DLD1 (cell line): Measurements from ENCODE around the gene ALPG.
"Not testable (repeated sequence)": the region's sequence is repeated elsewhere in the genome, so short reads cannot be mapped to it uniquely, and the experiment has no call there.

ENCODE experiments used
- in situ Hi-C: cut with HindIII; loops from 2 replicates; pipeline ENCODE4 v1.10.0; 2017; ENCODE audit warnings: low sequenced_read_pairs

The ALPG gene

DNA sequence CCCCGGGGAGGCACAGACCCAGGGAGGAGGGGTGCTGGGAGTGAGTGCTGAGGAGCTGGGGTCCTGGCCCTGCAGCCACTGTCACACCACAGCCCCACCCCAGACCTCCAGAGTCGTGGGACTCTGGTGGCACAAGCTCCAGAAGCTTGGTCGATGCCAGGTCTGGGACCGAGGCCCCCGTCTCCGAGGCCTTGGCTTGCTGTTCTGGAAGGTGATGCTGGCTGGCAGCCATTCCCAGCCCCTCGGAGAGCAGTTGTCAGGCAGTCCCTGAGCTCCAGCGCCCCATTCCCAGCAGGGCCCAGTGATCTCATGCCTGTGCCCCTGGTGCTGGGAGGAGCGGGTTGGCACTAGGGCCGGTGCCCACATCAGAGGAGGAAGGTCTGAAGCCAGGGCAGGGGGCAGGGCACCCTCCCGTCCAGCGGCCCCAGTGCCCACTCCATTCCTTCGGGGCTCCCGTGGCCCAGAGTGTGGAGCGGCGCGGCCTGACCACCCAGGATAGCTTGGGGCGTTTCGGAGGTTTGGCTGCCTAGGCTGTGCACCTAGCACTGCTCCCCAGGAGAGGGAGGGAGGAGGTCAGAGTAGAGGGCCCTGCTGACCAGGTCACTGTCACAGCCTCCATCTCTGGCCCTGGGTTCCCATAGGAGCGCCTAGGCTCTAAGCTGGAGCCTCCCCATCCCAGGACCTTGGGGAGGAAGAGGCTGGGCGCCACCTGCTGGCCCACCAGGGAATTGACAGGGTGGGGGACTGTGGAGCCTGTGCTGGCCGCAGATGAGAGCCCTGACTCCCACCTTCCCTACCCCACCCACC lies 32.5 kb downstream of the ALPG start:
- in situ Hi-C loops: no loop called here

DNA sequence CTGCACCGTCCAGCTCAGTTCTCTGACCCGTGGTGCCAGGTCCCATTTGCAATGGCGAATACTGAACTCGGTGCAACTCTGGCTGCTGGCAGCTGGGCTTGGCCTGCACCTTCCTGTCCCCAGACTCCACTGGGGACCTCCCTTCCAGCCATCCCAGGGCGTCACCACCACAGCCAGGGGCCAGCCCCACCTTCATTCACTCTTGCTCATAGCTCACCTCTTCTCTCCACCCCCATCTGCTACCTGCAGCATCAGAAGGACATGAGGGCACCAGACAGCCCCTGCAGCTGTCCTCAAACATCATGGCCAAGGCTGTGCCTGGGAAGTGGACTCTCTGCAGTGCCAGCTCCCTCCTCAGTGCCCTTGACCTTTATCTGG lies 33.1 kb downstream of the ALPG start:
- in situ Hi-C loops: no loop called here

DNA sequence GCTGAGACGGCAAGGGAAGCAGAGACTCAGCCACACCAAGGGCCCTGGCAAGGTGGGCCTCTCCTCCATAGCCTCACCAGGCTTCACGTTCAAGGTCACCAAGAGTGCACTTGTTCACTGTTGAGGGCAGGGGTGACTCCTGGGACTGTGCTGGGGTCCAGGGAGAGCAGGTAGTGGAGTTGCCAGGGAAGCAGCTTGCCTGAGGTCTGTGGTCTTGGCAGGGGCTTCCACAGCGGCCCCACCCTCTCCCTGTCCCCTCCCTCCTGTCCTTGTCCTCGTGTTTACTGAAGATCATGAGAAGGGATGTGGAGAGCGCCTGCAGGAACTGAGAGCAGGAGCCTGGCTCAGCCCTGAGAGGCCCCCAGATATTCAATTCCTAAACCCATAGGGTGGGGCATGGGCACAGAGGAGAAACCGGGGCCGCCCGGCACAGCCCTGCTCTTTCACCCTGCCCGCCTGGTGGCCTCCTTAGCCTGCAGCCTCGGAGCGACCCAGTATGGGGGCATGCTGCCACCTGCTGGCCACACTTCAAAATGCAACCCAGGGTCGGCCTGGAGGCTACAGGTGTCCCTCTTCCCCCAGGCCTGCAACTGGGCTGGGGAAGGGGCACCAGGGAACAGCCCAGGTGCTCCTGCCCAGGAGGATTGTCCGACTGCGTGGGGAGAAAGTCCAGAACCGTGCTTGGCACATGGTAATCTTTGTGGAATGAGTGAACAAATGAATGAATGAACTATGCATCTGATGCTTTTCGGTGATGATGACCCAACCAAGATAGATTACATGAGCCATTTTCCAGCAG lies 33.8 kb downstream of the ALPG start:
- in situ Hi-C loops: not testable (repeated sequence)

DNA sequence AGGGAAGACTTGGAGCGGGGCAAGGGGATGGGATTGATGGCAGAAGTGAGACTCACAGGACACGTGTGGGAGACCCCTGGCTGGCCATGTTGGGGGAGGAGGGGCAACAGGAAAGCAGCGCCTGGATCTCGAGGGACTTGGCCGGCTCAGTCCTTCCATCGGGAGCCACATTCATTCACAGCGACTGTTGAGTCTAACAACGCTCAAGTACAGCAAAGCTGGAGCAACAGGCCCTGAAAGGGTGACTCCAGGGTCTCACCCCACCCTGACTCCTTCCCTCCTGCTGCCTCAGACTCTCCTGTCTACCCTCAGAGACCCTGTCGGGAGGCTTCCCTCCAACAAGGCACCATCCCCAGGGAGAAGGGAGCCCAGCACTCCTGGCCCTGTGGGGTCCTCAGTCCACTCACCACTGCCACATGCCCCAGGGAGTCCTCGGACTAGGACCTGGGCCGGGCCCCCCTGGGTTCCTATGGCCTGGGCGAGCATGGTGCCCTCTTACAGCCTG lies 34.6 kb downstream of the ALPG start:
- in situ Hi-C loops: no loop called here

DNA sequence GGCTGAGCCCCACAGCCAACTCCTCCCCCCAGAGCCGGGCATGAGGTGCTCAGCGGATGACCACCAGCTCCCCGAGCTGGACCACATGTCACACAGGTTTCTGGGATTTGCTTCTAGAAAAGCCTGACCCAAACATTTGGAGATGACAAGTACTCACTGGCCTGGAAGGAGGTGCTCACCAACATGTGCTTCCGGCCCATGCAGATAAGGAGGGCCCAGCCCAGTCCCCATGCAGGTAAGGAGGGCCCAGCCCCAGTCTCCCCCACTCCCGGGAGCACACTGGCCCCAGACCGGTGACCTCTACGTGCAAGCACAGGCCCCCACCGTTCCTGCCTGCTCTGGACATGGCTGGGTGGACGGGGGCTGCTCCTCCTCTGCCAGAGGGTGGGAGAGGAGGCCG lies 35.3 kb downstream of the ALPG start:
- in situ Hi-C loops: not testable (repeated sequence)

DNA sequence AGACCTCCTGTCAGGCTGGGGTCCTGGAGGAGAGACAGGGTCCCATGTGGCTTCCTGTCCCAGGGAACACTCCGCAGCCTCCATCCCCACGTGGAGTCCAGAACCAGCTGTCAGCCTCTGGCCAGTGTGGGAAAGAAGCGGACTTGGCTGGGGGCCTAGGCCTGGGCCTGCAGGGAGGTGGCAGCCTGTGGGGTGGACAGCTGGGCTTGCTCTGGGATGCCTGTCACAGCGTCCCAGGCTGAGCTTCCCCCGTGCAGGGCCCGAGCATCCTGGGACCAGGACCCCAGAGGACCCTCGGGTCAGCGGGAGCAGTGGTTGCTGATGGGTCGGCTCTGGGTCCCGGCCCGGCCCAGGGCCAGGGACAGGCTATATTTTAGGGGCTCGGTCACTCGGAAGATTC lies 35.8 kb downstream of the ALPG start:
- in situ Hi-C loops: not testable (repeated sequence)

DNA sequence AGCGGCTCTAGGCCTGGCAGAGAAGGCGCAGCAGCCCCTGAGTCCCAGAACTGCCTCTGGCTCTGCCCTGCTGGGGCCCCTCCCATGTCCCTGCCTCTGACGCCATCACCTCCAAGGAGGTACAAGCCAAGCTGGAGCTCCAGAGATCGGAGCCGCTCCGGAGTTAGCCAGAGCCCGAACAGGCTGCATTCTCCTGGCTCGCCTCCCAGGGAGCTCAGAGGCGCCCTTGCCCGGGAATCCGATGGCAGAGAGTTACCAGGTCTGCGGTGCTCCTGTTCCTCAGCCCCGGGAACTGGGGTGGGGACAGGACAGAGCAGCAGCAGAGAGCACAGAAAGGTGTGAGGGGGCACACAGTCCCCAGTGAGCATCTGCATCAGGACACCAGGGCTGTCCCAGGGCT lies 36.4 kb downstream of the ALPG start:
- in situ Hi-C loops: not testable (repeated sequence)

DNA sequence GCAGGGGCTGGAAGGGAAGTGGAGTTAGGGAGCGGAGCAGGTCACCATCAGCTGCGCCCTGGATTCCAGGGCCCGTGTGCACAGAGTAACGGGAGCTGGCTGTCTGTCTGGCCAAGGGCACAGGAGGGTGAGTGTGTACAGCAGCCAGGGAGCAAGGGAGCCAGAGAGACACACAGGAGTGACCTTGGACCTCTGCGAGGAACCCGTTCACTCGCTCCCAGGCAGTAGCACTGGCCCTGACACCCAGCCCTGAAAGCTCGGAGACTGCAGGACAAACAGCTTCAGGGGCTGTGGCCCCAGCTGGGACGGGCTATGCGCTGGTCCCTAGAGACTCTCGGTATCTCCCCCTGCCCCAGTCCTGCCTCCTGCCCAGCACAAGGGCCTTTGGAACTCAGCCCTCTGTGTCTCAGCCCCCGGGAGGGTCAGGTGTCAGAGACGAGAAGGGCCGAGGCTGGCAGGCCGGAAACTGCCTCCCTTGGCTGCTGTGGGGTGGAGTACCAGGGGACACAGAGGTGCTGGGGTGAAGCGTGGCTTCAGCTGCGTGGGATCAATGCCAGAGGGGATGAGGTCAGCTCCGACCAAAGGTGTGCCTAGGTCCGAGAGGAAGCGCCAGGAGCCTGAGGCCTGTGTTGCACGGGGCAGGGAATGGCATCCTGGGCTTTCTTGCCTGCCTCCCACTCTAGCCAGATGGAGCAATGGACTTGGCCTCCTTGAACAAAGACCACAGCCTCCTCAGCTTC lies 37.2 kb downstream of the ALPG start:
- in situ Hi-C loops: not testable (repeated sequence)

DNA sequence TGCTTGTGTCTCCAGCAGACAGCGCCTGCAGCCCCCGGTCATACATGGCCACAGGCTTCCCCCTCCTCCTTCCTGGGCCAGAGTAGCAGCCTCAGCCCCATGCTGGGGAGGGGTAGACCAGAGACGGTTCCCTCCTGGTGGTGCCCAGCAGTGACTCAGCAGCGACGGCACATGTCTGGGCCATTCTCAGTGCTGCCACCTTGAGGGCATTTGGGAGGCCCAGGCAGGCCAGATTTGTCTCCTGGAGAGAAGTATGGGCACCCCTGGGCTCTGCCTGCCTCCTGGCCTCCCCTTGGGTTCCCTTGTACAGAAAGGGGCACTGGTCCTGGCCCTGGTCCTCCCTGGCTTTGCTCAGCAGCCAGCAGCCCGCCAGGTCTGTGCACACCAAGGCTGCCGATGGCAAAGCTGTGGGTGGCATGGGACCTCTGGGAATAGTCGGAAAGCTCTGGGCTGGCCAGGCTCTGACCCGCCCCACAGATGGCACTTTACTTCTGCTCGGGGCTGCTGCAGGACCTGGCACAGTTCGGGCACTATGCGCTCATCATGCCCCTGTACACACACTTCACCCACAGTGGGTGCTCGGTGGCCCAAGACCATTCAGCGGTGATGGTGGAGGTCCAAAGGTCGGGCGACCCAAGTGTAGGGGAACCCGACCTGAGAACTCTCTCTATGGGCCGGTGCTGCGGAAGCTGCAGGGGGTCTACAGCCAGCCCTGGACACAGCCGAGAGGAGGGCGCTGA lies 37.9 kb downstream of the ALPG start:
- in situ Hi-C loops: no loop called here

DNA sequence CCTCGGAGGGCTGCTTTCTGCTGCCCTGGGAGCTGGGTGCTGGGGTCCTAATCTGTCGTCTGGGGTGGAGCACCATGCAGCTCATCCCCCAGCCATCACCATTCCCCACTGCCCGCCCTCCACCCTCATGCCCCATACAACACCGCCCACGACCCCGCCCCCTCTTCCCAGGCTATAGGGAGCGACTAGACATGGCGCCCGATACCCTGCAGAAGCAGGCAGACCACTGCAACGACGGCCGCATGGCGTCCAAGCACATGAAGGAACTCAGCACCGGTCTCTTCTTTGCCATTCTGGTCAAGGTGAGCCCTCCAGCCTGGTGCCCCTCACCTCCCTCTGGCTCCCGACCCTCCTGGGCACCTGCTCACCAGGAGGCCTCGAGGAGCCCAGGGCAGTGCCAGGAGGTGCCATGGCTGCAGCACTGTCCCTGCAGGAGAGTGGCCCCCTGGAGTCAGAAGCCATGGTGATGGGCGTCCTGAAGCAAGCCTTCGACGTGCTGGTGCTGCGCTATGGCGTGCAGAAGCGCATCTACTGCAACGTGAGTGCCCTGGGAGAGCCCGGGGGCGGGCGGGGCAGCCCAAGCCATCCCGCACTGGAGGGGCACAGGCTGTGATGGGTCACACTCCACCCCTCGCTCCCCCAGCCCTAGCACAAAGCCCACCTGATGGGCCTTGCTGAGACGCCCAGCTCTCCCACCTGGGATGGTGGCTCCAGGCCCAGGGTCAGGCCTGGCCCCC lies 38.7 kb downstream of the ALPG start:
- in situ Hi-C loops: not testable (repeated sequence)

DNA sequence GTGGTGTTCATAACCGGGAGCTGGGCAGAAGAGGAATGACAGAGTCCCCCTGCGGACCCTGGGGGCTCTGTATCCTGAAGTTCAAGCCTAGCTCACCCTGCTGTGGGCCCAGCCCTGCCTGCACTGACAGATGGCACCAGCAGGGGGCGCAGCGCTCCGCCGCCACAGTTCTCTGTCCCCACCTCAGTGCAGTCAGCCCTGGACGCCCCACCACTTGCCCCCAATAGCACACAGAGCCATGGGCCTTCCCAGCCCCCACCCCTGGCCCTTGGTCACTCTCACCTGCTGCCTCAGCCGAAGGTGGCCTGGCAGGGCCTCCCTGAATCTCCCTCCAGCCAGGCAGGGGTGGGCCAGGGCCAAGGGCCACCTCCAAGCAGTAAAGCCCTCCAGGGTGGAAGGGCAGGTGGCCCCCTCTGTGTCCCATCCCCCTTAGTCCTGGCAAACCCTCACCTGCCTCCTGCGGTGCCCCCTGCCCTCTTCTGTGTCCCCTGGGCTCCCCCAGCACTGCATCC lies 39.7 kb downstream of the ALPG start:
- in situ Hi-C loops: not testable (repeated sequence)

DNA sequence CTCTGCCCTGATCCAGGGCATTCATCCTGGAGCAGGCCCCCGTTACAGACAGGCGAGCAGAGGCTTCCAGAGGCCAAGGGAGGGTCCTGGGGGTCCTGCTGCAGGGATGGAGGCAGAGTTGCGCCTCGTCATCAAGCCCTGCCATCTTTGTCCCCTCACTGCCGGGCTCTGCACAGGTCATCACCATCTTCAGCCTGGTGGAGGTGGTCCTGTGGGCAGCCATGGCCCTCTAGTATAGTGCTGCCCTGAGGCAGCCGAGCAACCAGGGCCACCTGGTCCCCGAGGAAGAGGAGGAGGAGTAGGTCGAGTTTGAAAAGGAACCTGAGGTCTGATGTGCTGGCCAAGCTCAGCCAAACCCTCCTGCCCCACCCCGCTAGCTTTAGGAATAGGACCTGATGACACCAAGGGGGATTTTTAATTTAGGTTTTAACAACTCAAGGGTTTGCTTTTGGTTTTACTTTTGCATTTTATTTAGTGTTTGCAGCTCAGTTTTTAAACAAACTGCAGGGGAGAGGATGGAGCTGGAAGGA lies 40.5 kb downstream of the ALPG start:
- in situ Hi-C loops: no loop called here

DNA sequence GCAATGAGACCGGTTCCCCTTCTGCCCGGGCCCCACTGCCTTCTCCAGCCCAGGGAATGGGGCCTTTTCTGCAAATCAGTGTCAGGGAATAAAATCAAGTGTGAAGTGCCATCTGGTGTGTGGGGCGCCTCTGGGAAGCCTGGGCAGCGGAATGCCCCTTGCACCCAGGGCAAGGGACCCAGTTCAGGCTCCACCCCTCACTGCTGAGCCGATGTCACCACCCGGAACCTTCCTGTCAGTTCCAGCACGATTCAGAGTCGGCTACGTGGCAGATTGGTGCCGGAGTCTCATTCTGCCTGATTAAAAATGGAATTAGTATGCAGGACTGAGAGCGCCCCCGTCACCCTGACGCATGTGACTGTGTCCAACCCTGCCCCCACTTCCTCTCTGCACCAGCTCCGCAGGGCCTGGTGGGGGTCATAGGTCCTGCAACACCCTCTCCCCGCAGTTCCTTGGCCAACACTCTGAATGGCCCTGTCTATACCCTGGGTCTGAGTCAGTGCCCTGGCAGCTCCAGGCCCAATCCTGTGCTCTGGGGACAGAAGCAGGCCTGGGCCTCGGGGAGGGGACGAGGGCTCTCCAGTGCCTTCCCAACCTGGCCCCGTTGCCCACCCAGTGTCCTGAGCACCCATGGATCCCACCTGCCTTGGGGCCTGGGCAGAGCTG lies 41.1 kb downstream of the ALPG start:
- in situ Hi-C loops: no loop called here

DNA sequence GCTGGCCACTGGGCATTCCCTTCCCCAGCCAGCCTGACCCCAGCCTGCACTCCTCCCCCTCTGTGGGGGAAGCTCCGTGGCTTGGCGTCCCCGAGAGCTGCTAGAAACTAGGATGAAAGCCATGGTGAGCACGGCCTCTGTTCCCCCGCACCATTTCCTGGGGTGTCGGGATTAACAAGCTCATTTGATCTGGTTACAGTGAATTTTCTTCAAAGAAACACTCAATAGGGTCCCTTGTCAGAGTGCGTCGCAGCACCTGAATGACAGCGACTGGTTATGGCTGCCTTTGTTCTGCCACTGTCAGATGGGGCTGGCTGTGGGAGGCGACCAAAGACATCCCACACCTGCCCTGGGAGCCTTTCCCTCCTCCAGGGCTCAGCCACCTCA lies 41.7 kb downstream of the ALPG start:
- in situ Hi-C loops: no loop called here

DNA sequence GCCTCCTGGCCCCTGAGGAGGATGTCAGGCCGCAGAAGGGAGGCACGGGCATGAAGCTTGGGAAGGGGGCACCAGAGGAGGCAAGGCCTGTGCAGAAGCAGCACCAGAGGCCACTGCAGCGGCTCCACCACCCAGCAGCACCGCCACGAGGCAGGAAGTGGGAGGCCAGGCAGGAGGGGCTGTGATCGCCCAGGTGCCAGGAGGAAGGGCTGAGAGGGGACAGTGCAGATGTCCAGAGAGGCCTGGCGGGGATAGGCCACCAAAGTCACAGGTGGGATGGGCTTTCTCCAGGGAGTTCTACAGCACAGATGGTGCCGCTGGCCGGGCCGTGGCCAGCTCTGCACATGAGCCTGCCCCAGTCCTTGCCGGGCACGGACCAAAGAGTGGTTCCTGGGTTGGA lies 43.3 kb downstream of the ALPG start:
- in situ Hi-C loops: no loop called here

DNA sequence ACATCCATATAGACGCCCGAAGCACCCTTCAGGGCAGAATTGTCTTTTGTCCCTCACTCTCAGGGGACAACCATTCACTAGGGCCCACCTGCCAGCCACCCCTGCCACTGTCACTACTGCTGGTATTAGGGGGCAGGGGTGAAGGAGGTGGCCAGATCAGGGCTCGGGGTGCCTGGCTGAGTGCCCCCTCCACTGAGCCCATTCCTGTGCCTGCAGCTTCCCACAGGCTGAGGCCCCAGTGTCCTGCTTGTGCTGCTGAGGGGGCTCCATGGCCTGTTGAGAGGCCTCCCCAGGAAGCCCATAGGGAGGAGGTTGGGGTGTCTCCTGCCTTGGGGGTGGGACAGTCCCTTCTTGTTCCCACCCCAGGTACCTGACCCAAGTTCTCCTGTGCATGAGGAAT lies 45.0 kb downstream of the ALPG start:
- in situ Hi-C loops: not testable (repeated sequence)

DNA sequence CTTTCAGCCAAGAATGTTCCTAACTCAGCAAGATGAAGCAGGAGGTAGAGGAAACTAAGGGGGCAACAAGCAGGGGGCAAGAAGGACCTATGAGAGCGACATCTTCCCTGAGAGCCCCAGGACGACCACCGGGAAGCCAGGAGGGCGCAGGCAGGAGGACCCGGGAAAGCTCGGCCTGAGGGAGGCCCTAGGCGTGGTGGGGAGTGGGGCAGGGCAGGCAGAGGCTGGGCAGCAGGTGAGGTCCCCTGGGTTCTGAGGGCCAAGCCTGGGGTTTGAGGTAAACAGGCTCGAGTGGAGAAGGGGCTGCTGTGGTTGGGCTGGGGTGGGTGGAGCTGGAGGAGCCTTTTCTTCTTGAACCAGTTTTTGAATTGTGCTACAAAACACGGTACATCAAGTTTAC lies 48.0 kb downstream of the ALPG start:
- in situ Hi-C loops: no loop called here

DNA sequence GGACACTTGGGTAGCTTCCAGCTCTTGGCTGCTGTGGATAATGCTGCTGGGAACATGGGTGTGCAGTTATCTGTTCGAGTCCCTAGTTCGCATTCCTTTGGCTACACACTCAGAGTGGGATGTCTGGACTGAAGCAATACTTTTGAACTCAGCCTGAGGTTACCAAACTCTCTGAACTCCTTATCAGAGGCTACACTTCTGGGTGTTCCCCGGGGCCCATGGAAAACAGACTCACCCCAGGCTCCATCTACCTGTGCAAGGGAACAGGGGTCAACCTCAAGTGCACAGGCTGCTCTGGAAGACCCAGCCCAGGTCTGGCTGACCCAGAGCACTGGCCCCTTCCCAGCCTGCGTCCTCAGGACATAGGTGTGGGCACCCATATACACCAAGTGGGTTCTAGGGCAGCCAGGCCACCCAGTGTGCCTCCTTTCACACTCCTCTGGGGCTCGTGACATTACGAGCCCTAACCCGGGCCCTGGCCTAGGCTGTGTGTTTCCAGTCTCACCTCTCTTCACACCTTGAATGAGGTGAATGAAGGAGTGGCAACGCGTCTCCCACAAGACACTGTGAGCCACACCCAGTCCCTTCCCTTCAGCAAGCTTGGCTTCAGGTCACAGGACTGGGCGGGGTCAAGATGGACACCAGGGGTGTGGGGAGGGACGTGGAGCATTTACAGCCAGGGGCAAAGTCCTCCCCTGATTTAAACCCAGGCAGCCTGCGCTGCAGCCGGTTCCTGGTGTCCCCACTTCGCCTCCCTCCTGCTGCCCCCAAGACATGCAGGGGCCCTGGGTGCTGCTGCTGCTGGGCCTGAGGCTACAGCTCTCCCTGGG lies 49.0 kb downstream of the ALPG start, which contains the start of gene ALPI:
Gene ALPI, plus strand, starts transcription at position 728 of the 830 bp plus-strand sequence. Its CDS starts 47 bp downstream, at position 775.
- in situ Hi-C loops: no loop called here
